Stimulated activated CD4-positive, alpha-beta T cell treated with anti-CD3 and anti-CD28 coated beads, TNF-alpha, amount 100 ng/mL, for 4 hours (primary cell): Measurements from ENCODE around the gene ATP6V0C.

ENCODE experiments used
- DNase-seq, 3 experiments: peaks; one replicate each; pipeline ENCODE4 v3.0.0-alpha.2; 2020; ENCODE audit warnings: low read depth in 3 of 3

The ATP6V0C gene

DNA sequence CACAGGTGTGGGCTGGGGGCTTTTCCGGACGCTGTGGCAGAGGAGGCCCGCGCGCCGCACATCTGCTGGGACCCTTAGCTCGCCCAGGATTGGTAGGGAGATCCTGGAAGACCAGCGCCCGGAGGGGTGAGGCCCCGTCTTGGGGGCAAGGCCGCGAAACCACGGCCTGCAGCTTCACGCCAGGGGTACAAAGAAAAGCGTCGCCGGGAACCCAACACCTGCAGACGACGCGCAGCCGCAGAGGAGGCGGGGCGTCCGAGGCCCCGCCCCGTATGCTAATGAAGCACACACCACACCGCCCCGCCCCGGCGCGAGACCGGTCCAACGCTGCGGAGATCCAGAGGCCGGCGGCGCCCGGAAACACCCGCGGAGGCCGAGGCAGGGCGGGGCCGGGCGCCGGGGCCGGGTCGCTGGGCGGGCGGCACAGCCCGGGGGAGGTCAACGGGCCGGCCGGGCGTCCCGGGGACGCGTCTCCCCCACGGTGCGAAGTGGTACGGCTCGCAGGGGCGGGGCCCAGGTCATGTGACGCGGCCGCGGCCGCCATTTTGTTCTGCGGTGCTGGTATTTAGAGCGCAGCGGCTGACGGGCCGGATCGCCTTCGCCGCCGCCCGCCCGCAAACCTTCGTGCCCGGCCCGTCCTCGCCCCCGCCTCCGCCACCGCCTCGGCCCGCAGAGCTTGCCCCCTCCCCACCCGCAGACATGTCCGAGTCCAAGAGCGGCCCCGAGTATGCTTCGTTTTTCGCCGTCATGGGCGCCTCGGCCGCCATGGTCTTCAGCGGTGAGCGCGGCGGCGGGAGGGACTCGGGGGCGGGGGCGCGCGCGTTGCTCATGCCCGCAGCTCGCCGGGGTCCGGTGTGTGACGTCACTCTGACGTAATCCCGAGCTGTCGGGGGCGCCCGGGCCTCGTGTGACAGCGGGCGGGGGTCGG, at the start of gene ATP6V0C:
TSS of gene ATP6V0C (plus strand) at position 548 of the 928 bp plus-strand sequence. CDS start at position 700, 152 bp downstream.
- peak; percentile 82 to 86 (median 83) for DNase-seq

DNA sequence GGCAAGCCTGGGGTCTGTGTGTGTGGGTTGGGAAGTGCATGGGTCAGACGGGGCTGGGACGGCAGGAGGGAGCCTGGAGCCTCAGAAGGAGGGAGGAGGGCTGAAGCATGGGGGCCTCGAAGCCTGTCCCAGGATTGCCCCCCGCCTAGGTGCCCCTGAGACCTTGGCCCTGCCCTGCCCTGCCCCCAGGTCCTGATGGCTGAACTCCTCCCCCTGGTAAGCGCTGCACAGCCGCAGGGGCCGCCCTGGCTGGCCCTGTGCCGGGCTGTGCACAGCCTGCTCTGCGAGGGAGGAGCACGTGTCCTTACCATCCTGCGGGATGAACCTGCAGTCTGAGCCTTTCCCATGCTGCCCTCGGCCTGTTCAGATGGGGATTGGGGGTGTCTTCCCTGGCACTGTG, 49.4 kb upstream of the ATP6V0C start:
- no peak for DNase-seq

DNA sequence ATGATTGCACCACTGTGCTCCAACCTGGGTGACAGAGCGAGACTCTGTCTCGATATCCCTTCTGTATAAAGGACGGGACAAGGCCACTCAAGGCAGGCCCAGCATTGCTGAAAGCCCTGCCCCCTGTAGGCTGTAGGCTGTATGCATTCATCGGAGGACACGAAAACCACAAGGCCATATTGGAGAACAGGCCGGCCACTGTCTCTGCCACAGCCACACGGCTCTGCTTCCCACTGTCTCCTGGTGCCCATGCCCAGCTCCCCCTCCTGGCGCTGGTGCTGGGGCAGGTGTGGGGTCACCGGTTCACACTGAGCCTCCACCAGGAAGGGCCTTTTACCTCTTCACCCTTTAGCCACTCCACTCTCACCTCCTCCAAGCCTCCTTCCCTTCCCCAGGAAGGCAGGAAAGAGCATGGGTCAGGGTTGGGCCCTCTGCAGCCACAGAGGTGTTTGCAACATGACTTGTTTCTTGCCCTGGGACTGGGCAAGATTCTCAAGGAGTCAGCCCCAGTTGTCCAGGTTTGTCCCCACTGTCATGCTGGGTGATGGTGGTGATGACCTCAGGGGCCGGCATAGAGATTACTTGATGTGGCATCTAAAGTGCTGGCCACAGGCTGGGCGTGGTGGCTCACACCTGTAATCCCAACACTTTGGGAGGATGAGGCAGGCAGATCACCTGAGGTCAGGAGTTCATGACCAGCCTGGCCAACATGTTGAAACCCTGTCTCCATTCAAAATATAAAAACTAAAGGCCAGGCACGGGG, 47.9 kb upstream of the ATP6V0C start:
- DNase-seq, result no peak

DNA sequence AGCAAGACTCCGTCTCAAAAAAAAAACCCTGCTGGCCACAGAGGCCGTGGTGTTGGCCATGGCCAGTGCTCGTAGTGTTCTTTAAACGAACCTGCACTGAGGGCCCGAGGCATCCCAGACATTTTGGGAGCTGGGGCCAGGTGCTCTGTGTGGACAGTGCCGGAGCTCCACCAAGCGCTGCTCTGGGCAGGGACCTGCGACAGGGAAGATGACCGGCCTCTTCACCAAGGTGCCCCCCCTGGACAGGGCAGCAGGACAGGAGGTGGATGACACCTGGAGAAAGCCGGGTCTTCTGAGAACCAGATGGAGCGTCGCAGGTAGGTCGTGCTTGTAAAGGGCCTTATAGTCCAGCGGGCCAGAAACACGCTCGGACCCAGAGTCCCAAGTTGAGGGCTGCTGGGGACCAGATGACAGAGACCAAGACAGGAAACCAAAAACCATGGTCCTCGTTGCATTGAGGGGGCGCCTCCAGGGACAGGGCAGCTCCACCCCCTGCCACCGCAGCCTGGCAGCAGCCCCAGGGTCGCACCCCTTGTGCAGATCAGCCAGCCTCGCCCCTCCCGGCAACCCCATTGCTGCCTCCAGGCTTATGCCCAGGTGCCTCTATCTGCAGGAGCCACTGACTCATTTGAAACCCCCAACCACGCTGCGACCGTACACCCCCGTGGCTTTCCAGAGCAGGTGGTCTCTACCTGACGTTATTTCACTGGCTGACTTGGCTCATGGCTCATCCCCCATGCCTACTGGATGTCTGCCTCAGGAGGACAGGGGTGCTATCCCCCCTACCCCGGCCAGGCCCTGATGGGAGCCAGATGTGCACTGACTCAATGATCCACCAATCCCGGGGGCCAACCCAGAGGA, 46.9 kb upstream of the ATP6V0C start:
- DNase-seq, result no peak

DNA sequence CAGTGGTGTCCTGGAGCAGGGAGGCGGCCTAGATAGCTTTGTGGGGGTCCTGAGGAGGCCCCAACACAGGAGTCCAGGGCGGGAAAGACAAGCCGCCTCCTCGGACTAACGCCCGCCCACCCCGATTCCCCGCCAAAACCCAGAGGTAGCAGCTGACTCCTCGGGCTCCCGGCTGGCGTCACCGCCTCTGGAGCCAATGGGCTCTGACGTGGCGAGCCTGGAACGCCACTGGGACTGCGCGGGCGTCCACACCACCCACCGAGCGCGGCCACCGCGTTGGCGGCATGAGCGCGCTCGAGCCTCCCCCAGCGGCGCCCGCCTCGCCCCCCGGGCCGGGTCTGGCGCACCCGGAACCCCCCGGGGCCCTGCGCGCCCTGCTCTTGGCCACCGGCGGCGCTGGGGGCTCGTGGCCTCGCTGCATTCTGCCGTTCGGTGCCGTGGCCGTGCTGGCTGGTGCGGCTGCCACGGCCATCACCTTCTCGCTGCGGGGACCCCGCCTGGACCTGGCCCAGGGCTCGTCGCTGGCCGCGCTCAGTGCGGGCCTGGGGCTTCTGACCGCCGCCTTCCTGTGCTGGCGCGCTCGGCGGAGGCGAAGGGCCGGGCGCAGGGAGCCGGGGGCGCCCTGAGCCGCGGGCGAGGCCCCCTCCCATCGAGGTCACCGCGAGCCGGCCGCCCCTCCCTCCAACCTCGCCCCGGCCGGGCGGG, 46.1 kb upstream of the ATP6V0C start:
- DNase-seq, result no peak

DNA sequence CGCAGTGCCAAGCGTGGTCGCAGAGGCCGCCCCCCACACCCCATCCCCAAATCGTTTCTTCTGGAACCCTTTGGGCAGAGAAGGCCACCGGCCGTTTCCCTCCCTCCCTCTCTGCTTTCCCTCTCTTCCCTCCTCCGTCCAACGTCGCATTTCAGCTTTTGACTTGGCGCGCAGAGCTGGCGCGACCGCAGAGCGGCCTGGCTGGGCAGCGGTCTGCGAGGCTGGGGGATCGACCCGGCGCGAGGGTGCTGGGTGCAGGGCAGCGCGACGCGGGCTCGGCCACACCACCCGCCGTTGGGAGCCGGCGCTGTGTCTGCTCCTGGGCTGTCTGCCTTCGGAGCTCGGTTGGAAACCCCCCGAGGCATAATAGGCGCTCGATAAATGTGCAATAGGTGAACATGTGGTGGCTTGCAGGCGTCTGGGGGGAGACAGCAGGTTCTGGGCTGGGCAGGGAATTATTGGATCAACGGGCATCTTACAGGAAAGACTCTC, 45.5 kb upstream of the ATP6V0C start:
- DNase-seq, result no peak

DNA sequence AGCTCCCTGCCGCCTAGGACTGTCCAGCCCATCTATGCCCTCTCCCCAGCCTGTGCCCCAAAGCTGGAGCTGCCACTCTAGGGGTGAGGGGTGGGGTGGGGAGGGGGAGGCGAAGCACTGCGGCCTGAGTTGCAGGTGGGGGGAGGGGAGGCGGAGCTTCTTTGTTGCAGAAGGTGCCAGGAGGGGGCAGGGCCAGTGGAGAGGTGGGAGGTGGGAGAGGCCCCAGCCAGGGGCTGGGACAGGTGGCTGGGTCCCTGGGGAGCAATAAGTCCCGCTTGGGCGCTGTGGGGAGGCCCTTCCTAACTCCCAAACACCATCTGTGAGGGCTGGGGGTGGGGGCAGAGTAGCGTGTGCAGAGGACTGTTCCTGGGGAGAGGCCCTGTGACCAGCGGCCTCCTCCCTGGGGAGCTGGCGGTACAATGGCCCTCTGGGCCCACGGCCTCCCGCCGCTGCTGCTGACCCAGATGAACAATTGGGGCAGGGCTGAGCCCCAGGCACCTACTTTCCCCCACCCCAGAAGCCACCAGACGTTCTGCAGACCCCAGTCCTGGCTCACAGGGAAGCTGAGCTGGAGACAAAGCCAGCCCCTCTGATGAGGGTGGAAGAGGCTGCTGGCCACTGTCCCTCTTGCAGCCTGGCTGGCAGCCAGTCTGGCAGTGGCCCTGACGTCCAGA, 44.9 kb upstream of the ATP6V0C start:
- no peak for DNase-seq

DNA sequence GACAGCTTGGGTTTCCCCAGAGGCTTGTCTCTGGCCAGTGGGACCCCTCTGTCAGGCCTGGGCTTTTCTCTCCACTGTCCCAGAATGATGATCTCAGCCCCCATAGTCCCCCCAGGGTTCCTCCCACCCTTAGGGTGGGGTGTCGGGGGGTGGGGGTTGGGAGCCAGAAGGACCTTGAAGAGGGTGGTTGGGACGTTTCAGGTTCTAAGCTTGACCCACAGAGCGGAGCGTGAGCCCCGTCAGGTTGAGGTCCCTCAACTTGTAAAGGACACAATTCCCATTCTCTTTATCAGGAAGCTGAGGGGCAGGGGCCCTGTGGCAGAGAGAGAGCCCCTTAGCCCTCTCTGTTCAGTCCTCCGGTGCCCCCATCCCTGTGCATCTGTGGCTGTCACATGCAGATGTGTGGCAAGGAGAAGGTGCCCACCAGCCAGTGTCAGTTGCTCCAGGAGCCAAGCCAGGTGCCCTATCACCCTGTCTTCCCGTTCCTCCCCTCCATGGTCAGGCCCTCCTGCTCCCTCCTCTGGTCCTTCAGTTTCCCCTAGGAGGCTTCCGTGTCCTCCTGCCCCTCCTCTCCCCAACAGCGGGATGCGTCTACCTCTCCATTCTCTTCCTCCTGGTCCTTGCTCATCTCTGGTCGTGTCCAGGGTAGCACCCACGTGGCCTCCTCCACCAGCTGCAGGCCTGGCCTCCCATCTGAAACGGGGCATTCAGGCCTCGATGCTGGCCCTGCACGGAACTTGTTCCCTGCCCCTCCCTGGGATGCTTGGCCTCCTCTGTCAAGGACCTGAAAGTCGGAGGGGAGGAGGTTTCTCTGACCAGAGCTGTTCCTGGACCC, 44.1 kb upstream of the ATP6V0C start:
- DNase-seq, result no peak

DNA sequence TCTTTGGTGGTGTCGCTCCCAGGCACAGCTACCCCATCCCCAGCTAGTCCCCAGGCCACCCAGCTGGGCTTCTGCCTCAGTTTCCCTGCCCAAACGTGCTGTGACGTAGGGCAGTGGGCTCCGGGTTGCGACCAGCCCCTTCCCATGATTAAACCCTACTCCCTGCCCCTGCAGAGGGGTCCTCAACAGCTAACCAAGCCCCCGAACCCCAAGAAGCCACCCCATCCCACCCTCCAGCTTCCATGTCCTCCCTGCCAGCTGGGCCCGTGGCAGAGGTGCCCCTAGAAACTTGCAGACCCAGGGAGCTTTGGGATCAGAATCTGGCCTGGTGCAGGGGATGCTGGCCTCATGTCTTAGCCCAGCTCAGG, 43.5 kb upstream of the ATP6V0C start:
- no peak for DNase-seq

DNA sequence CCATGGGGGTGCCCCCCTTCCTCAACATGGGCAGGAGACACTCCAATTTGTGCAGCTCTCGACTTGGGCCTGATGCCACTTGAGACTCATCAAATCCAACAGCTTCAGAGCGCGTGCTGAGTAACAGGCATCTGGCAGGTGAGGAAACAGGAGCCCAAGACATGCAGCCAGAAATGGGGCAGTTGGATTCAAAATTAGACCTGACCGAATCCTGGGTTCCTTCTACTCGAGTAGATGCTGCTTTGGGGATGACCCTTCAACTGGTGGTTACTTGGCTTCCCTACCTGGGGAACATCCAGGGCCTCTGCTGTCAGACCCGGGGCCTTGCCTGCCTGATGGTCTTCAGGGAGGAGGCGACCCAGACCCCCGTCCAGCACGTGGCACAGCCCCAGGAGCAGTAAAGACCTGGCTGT, 43.1 kb upstream of the ATP6V0C start:
- DNase-seq, result no peak

DNA sequence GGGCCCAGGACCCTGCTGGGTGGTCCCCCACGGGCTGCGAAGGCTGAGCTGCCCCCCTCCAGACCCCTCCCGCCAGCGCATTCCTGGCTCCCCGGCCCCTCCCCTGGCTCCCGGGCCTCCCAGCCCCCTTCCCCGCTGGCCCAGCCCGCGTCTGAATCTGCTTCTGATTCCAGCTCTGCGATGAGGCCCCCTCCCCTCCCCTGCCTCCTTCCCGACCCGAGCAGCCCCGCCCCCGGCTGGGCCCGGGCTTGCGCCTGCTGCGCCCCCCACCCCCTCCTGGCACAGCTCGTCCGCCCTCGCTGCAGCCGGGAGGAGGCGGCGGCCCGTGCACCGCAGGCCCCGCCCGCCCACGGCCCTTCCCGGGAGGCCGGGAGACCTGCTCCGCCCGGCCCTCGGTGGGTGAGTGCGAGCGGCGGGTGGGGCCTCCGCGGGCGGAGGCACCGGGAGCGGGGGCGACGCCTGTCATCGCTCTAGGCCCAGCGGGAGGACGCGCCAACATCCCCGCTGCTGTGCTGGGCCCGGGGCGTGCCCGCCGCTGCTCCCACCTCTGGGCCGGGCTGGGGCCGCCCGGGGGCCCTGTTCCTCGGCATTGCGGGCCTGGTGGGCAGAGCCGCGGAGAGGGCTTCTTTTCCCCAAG, 42.6 kb upstream of the ATP6V0C start, which contains the start of gene NTN3:
TSS of gene NTN3 (plus strand) at position 282 of the 637 bp plus-strand sequence. CDS start 405 bp downstream, outside the sequence.
- no peak for DNase-seq

DNA sequence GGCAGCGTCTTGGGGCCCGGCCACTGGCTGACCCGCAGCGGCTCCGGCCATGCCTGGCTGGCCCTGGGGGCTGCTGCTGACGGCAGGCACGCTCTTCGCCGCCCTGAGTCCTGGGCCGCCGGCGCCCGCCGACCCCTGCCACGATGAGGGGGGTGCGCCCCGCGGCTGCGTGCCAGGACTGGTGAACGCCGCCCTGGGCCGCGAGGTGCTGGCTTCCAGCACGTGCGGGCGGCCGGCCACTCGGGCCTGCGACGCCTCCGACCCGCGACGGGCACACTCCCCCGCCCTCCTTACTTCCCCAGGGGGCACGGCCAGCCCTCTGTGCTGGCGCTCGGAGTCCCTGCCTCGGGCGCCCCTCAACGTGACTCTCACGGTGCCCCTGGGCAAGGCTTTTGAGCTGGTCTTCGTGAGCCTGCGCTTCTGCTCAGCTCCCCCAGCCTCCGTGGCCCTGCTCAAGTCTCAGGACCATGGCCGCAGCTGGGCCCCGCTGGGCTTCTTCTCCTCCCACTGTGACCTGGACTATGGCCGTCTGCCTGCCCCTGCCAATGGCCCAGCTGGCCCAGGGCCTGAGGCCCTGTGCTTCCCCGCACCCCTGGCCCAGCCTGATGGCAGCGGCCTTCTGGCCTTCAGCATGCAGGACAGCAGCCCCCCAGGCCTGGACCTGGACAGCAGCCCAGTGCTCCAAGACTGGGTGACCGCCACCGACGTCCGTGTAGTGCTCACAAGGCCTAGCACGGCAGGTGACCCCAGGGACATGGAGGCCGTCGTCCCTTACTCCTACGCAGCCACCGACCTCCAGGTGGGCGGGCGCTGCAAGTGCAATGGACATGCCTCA, 41.9 kb upstream of the ATP6V0C start:
- DNase-seq, result no peak

DNA sequence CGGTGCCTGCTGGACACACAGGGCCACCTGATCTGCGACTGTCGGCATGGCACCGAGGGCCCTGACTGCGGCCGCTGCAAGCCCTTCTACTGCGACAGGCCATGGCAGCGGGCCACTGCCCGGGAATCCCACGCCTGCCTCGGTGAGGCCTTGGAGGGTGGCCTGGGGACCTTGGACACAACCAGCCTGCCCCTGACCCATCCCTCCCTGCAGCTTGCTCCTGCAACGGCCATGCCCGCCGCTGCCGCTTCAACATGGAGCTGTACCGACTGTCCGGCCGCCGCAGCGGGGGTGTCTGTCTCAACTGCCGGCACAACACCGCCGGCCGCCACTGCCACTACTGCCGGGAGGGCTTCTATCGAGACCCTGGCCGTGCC, 41.3 kb upstream of the ATP6V0C start:
- no peak for DNase-seq

DNA sequence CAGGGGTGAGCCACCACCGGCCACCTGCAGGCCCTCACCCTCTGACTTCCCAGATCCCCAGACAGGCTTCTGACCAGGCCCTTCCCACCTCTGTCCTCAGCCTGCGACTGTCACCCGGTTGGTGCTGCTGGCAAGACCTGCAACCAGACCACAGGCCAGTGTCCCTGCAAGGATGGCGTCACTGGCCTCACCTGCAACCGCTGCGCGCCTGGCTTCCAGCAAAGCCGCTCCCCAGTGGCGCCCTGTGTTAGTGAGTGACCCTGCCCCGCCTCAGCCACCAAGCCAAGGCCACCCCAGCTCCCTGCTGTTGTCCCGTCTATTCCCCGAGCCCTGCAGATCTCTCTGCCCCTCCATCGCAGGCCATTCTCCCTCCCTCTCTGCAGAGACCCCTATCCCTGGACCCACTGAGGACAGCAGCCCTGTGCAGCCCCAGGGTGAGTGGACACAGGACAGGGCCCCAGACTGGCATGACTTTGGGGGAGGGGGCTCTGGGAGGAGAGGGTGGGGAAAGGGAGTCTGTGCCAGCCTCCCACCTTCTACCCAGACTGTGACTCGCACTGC, 40.8 kb upstream of the ATP6V0C start:
- DNase-seq, result no peak

DNA sequence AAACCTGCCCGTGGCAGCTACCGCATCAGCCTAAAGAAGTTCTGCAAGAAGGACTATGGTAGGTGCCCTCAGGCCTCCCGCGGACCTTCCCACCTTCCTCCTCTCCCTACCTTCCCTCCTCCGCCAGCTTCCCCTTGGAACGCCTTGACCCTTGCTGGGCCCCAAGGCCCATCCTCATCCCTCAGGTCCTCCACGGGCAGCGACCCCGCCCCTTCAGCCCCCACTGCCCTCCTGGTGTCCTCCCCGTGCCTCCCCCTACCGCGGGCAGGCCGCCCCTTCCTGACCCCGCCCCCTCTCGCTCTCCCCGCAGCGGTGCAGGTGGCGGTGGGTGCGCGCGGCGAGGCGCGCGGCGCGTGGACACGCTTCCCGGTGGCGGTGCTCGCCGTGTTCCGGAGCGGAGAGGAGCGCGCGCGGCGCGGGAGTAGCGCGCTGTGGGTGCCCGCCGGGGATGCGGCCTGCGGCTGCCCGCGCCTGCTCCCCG, 40.3 kb upstream of the ATP6V0C start:
- no peak for DNase-seq

DNA sequence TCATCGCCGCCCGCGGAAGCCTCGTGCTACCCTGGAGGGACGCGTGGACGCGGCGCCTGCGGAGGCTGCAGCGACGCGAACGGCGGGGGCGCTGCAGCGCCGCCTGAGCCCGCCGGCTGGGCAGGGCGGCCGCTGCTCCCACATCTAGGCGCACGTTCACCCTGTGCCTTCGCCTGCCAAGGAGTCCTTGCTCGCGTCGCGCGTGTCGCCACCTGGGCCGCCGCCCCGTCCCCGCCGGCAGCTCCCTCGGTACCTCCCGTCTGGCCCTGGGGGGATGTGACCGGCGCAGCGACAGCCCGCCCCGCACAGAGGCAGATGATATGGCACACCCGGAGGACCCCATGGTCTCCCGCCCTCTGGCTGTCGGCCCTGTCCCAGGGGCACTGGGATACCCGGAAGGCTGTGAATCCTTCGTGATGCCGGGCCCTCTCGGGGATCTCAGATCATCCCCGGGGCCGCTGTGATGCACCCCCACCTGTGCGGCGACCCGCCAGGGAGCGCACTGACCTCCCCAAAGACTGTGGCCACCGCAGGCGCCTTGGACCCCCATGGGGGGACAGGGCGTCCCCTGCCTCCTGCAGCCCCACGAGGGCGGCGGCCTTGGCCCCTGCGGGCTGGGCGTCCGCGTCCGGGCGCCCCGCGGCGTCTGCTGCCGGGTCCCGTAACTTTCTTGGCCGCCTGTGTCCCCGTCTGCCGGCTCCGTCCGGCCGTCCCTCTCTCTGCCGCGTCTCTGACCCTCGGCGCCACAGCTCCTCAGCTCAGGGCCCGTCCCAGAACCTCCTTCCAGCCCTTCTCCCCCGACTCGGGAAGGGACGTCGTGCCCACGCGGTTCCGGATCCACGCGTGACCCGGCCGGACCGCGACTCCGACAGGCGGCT, 39.5 kb upstream of the ATP6V0C start:
- DNase-seq, result peak; percentile 34 to 42 (median 41)
